ENCODE measurements around the gene MYPN.

MYPN gene

DNA sequence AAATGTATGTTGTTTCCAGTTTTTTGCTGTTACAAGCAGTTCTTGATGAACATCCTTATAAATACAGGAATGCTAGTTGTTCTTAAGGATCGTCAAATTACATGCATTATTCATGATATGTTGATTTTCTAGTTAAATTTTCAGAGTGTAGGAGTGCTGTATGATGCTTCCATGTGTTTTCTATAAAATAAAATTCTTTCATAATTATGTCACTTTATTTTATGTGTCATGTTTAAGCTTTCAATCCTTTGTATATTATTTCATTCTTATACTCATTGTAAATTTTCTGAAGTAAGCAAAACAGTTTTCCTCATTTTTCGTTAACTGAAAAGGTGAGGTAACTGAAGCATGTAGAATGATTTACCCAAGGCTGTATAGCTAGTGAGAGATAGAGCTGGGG, 16.8 kb upstream of the MYPN start:
- no peak for DNase-seq (ENCODE audit: low read depth in 3 of 3, low spot score in 1 of 3)

DNA sequence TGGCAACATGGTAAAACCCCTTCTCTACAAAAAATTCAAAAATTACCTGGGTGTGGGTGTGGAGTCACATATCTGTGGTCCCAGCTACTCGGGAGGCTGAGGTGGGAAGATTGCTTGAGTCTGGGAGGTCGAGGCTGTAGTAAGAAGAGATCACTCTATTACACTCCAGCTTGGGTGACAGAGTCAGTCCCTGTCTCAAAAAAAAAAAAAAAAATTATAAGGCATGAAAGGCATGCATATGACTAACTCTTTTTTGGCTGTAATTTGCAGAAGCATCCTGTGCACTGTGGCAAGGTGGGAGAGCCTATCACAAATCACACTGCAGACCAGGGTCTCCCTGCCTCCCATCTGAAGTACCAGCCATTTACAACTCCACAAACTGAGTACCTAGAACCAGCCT, 14.1 kb upstream of the MYPN start:
- DNase-seq (ENCODE audit: low read depth in 3 of 3, low spot score in 1 of 3): no peak

DNA sequence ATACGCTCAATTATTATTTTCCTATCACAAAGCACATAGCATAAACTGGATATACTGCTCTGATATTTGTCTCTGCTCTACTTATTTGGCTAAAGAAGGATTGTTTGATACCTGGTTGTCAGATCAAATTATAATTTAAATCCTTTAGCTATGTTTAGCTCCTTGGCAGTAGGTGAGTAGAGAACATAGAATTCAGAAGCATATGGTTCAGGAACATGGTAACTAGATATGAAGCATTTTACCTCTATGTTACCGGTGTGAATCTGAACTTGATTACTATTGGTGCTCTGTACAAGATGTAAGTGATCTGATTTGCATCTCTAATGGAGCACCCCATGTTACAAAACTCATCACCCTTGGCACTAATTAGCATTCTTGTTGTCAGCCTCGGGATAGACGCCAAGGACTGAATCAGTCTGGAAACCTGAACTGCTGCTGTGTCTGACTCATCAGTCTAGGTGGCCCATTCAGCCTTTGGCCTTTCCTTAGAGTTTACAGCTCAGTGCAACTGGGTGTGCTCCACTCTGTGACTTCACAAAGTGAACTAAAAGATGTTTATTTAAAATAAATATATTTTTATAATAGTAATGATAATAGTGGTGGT, 12.3 kb upstream of the MYPN start:
- no peak for DNase-seq (ENCODE audit: low read depth in 3 of 3, low spot score in 1 of 3)

GRCh38 chr10:68099736-68100135, 9.6 kb upstream of the MYPN start:
- DNase-seq (ENCODE audit: low read depth in 3 of 3, low spot score in 1 of 3): no peak

GRCh38 chr10:68101066-68101465, 8.2 kb upstream of the MYPN start:
- no peak for DNase-seq (ENCODE audit: low read depth in 3 of 3, low spot score in 1 of 3)

- no peak for DNase-seq (ENCODE audit: low read depth in 3 of 3, low spot score in 1 of 3)
Observed at GRCh38 chr10:68103261-68103878, 5.9 kb upstream of the MYPN start.

- DNase-seq (ENCODE audit: low read depth in 3 of 3, low spot score in 1 of 3): no peak
Observed at GRCh38 chr10:68103901-68104300, 5.4 kb upstream of the MYPN start.

GRCh38 chr10:68105820-68106219, 3.5 kb upstream of the MYPN start:
- DNase-seq (ENCODE audit: low read depth in 3 of 3, low spot score in 1 of 3): no peak

- DNase-seq (ENCODE audit: low read depth in 3 of 3, low spot score in 1 of 3): no peak
Observed at GRCh38 chr10:68106656-68107055, 2.6 kb upstream of the MYPN start.

GRCh38 chr10:68107651-68108050, 1.6 kb upstream of the MYPN start:
- no peak for DNase-seq (ENCODE audit: low read depth in 3 of 3, low spot score in 1 of 3)

- no peak for DNase-seq (ENCODE audit: low read depth in 3 of 3, low spot score in 1 of 3)
Observed at GRCh38 chr10:68108051-68108450, 1.2 kb upstream of the MYPN start.

GRCh38 chr10:68108653-68109052, 635 bp upstream of the MYPN start:
- DNase-seq (ENCODE audit: low read depth in 3 of 3, low spot score in 1 of 3): no peak

DNA sequence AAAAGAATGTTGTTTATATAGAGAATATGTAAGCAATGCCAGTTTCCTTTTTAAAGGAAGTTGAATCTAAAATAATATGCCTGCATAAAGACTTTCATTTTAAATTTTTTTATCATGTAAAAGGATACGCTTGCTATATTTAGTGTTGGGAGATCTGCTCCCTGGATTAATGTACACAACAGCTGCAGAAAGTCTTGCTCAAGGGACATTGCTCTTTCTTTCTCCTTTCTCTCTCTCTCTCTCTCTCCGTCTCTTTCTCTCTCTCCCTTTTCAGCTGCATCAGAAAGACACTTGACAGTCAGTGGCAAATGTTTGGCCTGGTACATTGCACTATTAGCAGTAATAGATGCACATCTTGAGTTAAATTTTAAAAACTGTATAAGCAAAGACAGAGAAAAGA, 739 bp downstream of the MYPN start:
- no peak for DNase-seq (ENCODE audit: low read depth in 3 of 3, low spot score in 1 of 3)

- DNase-seq (ENCODE audit: low read depth in 3 of 3, low spot score in 1 of 3): no peak
Observed at GRCh38 chr10:68111584-68111983, 2.3 kb downstream of the MYPN start.

DNA sequence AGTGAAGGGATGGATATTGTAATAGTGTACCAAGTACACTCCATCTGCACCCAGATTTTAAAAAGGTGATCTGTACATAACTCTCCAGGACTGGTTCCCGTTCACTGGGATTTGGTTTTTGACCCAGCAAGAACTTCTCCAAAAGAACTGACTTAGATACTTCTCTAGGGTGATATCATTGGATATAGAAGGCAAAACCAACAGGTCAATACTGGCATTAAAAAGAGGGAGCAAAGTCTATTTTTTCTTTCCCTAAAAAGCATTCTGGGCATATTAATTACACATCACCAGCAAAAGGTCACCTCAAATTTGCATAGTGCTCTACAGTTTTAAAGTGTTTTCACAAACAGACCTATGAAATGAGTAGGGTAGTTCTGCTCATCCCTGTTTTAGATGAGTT, 3.5 kb downstream of the MYPN start:
- no peak for DNase-seq (ENCODE audit: low read depth in 3 of 3, low spot score in 1 of 3)

- no peak for DNase-seq (ENCODE audit: low read depth in 3 of 3, low spot score in 1 of 3)
Observed at GRCh38 chr10:68118657-68119056, 9.4 kb downstream of the MYPN start.

DNA sequence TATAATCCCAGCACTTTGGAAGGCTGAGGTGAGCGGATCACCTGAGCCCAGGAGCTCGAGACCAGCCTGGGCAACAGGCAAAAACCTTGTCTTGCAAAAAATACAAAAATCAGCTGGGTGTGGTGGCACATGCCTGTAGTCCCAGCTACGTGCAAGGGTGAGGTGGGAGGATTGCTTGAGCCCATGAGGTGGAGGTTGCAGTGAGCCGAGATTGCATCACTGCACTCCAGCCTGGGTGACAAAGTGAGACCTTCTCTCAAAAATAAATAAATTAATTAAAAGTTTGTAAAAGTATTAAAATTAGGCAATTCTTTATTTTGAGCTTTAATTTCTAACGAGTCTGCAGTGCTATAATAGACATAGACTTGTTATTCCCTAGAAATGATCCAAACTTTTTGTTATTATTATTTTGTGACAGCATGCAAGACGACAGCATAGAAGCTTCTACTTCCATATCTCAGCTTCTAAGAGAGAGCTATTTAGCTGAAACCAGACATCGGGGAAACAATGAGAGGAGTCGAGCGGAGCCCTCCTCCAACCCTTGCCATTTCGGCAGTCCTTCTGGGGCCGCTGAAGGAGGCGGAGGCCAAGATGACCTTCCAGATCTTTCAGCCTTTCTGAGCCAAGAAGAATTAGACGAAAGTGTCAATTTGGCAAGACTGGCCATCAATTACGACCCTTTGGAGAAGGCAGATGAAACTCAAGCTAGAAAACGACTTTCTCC, 11.9 kb downstream of the MYPN start:
- DNase-seq (ENCODE audit: low read depth in 3 of 3, low spot score in 1 of 3): no peak

GRCh38 chr10:68121852-68122251, 12.6 kb downstream of the MYPN start:
- DNase-seq (ENCODE audit: low read depth in 3 of 3, low spot score in 1 of 3): no peak

GRCh38 chr10:68124718-68125117, 15.4 kb downstream of the MYPN start:
- DNase-seq (ENCODE audit: low read depth in 3 of 3, low spot score in 1 of 3): no peak

GRCh38 chr10:68125772-68126171, 16.5 kb downstream of the MYPN start:
- no peak for DNase-seq (ENCODE audit: low read depth in 3 of 3, low spot score in 1 of 3)

DNA sequence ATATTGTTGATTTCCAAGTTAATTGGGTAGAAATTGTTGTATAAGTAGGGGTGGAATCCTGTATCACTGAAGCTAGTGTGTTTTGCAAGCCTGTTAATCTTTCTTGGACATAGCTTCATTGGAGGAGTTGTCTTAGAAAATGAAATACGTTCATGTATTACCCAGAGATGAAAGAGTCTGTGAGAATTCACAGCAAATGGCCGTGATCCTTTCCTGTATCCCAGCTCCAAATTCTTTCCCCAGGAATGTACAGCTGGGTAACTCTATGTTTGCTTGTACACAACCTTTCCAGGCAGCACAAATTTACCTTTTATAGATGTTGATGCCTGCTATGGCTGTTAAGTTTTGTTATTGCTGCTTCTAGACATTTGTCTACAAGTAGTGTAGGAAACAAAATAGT, 18.7 kb downstream of the MYPN start:
- no peak for DNase-seq (ENCODE audit: low read depth in 3 of 3, low spot score in 1 of 3)

- DNase-seq (ENCODE audit: low read depth in 3 of 3, low spot score in 1 of 3): no peak
Observed at GRCh38 chr10:68132391-68132790, 23.1 kb downstream of the MYPN start.

GRCh38 chr10:68133523-68133922, 24.2 kb downstream of the MYPN start:
- DNase-seq (ENCODE audit: low read depth in 3 of 3, low spot score in 1 of 3): no peak

Data from stimulated activated CD4-positive, alpha-beta T cell treated with anti-CD3 and anti-CD28 coated beads, TNF-alpha, amount 100 ng/mL, for 1 hour (primary cell).